ENCODE measurements around the gene ZNF841. TPM values are rescaled to one million over a fixed set of nuclear protein-coding genes. Genes with fewer than 3 reads are reported as not detected.

ZNF841 gene
- total and polyA plus RNA-seq, 2 of the 13 experiments (the other 11 are each of a cell fraction or from before 2014, with no cell fraction given): 6.2 to 14.2 TPM

DNA sequence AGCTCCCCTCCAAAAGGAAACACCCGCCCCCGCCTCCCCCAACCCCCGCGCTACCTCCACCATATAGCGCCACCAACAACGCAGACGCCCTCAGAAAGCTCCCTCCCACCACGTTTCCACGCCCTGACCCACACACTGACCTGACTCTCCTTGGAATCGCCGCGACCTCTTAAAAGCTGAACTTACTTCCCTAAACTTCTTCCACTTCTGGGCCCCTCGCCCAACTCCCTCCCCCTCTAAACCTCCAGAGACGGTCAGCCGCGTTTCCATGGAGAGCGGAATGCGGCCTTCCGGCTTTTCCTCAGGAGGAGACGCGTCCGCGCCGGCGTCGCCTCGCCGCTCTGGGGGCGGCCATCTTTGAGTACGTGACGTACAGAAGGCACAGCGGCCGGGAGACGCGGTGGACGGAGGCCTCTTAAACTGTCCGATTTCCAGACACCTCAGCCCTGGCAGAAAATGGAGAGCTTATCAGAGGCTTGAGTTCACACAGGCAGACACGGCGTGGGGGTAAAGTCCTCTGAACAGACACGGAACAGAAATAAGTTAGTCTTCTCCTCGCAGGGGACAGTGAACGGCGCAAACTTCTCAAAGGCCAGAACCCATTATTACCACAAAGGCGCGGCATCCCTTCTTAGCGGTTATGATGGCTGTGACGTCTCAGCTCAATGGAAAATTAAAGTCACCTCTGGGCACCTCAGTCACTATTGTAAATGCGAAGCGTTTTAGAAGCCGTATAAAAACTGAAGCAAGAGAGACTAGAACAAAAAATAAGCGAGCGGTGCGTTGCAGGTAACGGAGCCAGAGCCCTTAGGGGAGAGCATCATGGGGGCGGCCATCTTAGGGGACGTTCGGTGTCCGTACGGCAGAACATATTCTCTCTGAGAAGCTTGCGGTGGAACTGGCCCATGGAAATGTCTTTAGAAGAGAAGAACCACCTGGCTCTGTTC is 46.7 kb downstream of the ZNF841 start, which contains the start of gene ZNF432 (continued):
- no peak for TF ChIP-seq IRX3 (CRISPR knock-in tag; IDR thresholded peaks at IDR 0.05; ENCODE audit: borderline replicate concordance, low read depth)
- no peak for TF ChIP-seq NFKBIZ (CRISPR knock-in tag; IDR thresholded peaks at IDR 0.05)
- TF ChIP-seq ZNF652 (CRISPR knock-in tag; IDR thresholded peaks at IDR 0.05; ENCODE audit: borderline replicate concordance, low read depth): no peak
- TF ChIP-seq ZNF205 (CRISPR knock-in tag; IDR thresholded peaks at IDR 0.05): 0 out of 2 replicates have a peak, but pooled peaks have one; percentile 50
- peak; percentile 88 for TF ChIP-seq ASH2L (IDR thresholded peaks at IDR 0.05; ENCODE audit: insufficient read length, low read depth, low read length)
- TF ChIP-seq, protein P1, sequence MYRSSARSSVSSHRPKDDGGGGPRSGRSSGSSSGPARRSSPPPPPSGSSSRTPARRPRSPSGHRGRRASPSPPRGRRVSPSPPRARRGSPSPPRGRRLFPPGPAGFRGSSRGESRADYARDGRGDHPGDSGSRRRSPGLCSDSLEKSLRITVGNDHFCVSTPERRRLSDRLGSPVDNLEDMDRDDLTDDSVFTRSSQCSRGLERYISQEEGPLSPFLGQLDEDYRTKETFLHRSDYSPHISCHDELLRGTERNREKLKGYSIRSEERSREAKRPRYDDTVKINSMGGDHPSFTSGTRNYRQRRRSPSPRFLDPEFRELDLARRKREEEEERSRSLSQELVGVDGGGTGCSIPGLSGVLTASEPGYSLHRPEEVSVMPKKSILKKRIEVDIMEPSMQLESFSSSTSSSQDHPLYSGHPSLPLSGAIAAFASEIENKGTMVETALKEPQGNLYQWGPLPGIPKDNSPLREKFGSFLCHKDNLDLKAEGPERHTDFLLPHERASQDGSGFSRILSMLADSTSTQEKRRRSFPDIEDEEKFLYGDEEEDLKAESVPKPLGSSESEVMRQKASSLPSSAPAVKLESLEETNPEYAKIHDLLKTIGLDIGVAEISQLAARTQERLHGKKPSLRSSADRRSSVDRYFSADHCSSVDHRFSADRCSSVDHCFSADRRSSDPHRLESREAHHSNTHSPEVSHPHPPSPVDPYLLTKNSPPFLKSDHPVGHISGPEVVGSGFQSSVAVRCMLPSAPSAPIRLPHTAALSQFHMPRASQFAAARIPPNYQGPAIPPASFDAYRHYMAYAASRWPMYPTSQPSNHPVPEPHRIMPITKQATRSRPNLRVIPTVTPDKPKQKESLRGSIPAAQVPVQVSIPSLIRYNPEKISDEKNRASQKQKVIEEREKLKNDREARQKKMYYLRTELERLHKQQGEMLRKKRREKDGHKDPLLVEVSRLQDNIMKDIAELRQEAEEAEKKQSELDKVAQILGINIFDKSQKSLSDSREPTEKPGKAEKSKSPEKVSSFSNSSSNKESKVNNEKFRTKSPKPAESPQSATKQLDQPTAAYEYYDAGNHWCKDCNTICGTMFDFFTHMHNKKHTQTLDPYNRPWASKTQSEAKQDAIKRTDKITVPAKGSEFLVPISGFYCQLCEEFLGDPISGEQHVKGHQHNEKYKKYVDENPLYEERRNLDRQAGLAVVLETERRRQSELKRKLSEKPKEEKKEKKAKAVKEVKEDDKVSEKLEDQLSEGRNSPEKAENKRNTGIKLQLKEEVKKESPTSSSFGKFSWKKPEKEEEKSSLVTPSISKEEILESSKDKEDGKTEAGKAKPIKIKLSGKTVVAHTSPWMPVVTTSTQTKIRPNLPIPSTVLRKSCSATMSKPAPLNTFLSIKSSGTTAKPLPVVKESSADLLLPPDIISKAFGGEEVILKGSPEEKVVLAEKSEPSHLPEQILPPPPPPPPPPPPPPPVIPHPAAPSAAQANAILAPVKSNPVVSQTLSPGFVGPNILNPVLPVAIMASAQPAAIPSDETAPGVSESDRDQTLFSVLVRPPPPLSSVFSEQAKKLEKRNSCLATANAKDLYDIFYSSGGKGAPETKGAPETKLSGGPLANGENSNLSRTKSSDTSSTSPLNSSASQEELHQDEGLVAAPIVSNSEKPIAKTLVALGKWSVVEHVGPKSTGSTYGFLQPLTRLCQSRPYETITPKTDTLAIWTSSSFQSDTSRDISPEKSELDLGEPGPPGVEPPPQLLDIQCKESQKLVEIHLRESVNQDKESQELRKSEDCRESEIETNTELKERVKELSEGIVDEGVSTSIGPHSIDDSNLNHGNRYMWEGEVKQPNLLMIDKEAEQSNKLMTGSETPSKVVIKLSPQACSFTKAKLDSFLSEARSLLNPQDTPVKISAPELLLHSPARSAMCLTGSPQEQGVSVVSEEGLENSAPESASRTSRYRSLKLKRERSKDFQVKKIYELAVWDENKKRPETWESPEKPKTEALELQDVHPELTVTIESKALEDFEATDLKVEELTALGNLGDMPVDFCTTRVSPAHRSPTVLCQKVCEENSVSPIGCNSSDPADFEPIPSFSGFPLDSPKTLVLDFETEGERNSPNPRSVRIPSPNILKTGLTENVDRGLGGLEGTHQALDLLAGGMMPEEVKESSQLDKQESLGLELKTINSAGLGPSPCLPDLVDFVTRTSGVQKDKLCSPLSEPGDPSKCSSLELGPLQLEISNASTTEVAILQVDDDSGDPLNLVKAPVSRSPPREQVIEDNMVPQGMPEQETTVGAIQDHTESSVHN (CRISPR knock-in tag; IDR thresholded peaks at IDR 0.05): no peak
- TF ChIP-seq ZNF790 (CRISPR knock-in tag; IDR thresholded peaks at IDR 0.05; ENCODE audit: borderline replicate concordance): no peak
- no peak for TF ChIP-seq KDM4B (CRISPR knock-in tag; IDR thresholded peaks at IDR 0.05)
- TF ChIP-seq NBN (conservative IDR thresholded peaks at IDR 0.05): no peak
- peak; percentile 33; the same call in 1 of the 2 replicates for TF ChIP-seq SETDB1 (CRISPR knock-in tag; IDR thresholded peaks at IDR 0.05; ENCODE audit: borderline replicate concordance)
- TF ChIP-seq ZNF282 (IDR thresholded peaks at IDR 0.05; ENCODE audit: partially characterized antibody): no peak
- peak; percentile 43; the same call in 1 of the 2 replicates for TF ChIP-seq MTF1 (CRISPR knock-in tag; IDR thresholded peaks at IDR 0.05)
- TF ChIP-seq GPN1 (CRISPR knock-in tag; IDR thresholded peaks at IDR 0.05; ENCODE audit: borderline replicate concordance): no peak
- peak; percentile 47 for TF ChIP-seq JARID2 (CRISPR knock-in tag; IDR thresholded peaks at IDR 0.05; ENCODE audit: insufficient replicate concordance)
- no peak for TF ChIP-seq RFX5 (IDR thresholded peaks at IDR 0.05; ENCODE audit: low read depth, low read length)
- no peak for TF ChIP-seq MTA3 (CRISPR knock-in tag; IDR thresholded peaks at IDR 0.05)
- no peak; the same call in 1 of the 2 replicates for TF ChIP-seq REL (CRISPR knock-in tag; conservative IDR thresholded peaks at IDR 0.05)
- TF ChIP-seq ZSCAN22 (CRISPR knock-in tag; IDR thresholded peaks at IDR 0.05): no peak
- no peak for TF ChIP-seq ZNF720 (CRISPR knock-in tag; IDR thresholded peaks at IDR 0.05)
- peak; percentile 28; the same call in 1 of the 2 replicates for TF ChIP-seq TARDBP (CRISPR knock-in tag; IDR thresholded peaks at IDR 0.05)
- no peak for TF ChIP-seq SCMH1 (CRISPR knock-in tag; IDR thresholded peaks at IDR 0.05; ENCODE audit: borderline replicate concordance)
- TF ChIP-seq ZNF446 (CRISPR knock-in tag; IDR thresholded peaks at IDR 0.05): no peak
- TF ChIP-seq ZNF672 (CRISPR knock-in tag; IDR thresholded peaks at IDR 0.05): no peak
- no peak for TF ChIP-seq DR1 (CRISPR knock-in tag; IDR thresholded peaks at IDR 0.05)

Measured in HepG2 (cell line).